Measurements from ENCODE around the gene POLE2.
"Not testable (repeated sequence)": the region's sequence is repeated elsewhere in the genome, so short reads cannot be mapped to it uniquely, and the experiment has no call there.

POLE2 gene

DNA sequence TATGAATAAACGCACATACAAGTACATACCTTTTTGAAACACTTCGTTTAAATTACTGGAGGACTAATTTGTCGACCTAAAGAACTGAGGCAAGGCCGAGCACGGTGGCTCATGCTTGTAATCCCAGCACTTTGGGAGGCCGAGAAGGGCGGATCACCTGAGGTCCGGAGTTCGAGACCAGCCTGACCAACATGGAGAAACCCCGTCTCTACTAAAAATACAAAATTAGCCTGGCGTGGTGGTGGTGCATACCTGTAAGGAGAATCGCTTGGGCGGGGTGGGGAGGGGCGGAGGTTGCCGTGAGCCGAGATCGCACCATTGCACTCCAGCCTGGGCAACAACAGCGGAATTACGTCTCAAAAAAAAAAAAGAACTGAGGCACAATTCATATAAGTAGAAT, 68.7 kb downstream of the POLE2 start:
- DNase-seq: not testable (repeated sequence)

DNA sequence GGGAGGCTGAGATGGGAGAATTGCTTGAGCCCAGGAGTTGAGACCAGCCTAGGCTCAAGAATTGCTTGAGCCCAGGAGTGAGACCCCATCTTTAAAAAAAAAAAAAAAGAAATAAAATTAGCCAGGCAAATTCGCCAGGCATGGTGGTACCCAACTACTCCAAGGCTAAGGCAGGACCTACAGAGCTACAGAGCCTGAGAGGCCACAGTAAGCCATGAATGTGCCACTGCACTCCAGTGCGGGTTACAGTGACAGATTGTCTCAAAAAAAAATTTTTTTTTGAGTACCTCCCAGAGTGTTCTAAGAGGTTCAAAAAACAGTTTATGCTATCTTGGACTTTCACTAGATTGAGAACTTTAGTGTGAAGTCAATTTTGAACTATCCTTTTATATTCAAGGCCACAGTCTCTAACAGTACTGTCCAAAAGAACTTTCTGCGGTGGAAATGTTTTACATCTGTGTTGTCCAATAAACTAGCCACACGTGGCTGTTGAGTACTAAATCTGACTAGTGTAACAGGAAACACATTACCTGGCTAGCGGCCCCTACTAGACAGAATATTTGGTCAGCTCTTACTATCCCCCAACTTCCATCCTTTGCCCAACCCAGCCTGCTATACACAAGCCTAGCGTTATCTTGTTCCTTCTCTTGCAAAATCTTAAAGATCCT, 70.0 kb downstream of the POLE2 start:
- no peak for DNase-seq

DNA sequence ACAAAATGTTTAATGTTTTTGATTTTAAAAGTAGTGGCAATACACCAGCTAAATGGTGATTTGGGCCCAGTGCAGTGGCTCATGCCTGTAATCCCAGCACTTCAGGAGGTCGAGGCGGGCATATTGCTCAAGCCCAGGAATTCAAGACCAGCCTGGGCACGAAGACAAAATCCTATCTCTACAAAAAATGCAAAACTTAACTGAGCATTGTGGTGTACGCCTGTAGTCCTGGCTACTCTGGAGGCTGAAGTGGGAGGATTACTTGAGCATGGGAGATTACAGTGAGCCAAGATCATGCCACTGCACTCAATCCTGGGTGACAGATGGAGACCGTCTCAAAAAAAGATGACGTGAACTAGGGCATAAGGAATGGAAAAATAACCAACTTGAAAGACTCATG, 72.2 kb downstream of the POLE2 start:
- no peak for DNase-seq

DNA sequence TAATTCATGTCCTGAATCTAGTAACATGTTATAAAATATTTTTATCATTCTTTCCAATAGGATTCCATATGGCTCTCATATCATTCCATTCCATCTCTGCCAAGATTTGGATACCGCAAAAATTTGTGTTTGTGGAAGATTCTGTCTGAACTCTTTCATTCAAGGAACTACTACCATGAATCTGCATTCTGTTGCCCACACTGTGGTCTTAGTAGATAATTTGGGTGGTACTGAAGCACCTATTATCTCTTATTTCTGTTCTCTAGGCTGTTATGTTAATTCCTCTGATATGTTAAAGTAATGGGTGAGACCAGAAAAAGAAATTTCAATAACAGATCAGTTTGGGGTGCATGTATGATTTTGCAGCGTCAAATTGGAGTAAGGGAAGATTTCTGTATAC, 73.8 kb downstream of the POLE2 start:
- no peak for DNase-seq

DNA sequence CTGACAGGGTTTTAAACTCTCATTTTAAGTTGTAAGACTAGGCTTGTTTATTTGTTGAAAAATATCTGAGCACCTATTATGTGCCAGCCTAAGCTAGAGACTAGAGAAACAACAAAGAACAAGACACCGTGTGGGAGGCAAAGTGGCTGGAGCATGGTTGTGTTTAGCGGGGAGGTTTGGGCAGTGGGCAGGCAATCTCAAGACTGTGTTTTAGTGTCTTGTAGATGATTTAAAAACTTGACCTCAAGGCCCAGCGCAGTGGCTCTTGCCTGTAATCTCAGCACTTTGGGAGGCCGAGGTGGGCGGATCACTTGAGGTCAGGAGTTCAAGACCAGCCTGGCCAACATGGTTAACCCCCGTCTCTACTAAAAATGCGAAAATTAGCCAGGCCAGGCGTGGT, 75.3 kb downstream of the POLE2 start:
- no peak for DNase-seq

DNA sequence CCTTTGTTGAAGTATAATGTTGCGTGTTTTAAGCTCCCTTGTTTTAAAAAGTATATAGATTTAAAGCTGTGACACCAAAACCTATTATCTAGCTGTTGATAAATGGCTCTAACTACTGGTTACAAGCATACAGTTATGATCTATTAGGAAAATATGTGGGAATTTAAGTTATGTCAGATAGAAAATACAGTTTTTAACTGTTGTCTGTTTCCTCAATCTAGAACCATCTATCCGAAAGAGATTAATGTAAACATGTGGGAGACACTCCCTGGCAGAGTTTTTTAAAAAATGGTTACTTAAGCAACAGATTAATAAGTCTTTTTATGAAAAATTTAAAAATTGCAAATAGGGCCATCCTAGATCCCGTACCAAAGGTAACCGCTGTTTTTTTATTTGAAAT, 75.8 kb downstream of the POLE2 start:
- DNase-seq: no peak

DNA sequence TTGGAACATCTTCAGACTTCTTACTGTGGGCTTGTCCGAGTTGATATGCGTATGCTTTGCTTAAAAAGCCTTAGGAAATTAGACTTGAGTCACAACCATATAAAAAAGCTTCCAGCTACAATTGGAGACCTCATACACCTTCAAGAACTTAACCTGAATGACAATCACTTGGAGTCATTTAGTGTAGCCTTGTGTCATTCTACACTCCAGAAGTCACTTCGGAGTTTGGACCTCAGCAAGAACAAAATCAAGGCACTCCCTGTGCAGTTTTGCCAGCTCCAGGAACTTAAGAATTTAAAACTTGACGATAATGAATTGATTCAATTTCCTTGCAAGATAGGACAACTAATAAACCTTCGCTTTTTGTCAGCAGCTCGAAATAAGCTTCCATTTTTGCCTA, 80.4 kb downstream of the POLE2 start:
- DNase-seq: no peak

DNA sequence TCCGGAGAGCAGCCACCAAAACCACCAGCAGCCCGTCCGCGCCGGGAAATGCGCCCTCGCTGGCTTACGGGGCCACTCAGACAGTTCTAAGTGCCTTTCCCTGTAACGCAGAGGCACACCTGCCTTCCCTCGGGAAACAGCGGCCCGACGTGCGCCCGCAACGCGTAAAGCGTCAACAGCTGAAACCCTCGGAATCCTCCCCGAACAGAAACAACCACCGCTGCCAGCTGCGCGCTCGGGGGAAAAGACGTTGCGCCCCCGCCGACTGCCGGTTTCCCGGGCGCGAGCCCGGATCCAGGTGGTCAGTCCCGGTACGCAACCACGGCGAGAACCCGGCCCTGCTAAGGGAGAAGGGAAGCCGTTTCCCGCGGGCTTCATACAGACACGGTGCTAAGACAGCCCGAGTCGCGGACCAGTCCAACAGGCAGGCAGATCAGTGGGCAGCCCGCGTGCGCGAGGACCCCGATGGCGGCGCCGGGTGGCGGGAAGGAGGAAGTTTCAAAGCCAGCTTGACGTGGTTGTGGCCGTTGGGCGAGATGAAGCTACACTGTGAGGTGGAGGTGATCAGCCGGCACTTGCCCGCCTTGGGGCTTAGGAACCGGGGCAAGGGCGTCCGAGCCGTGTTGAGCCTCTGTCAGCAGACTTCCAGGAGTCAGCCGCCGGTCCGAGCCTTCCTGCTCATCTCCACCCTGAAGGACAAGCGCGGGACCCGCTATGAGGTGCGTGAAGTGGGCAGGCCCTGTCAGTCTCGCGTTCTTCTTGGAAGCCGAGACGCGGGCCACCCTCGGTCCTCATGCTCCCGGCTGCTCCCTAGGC, 89.3 kb downstream of the POLE2 start, which contains the start of gene LRR1:
TSS of gene LRR1 (plus strand) at position 456 of the 816 bp plus-strand sequence. CDS start at position 537, 81 bp downstream.
- peak; percentile 89 for DNase-seq

DNA sequence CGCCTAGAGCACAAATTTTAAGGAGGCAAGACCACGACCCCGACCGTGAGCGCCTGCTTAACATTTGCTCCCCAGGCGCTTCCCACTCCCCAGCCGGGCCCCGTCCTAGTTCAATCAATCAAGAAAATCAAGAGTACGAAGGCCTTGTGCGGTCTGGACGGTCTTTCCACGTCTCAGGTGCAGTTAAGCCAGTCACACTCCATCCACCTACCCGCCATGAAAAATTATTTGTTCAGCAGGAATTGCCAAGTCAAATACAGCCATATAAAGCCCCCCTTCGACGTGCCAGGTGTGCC, 89.9 kb downstream of the POLE2 start:
- DNase-seq: peak; percentile 81

DNA sequence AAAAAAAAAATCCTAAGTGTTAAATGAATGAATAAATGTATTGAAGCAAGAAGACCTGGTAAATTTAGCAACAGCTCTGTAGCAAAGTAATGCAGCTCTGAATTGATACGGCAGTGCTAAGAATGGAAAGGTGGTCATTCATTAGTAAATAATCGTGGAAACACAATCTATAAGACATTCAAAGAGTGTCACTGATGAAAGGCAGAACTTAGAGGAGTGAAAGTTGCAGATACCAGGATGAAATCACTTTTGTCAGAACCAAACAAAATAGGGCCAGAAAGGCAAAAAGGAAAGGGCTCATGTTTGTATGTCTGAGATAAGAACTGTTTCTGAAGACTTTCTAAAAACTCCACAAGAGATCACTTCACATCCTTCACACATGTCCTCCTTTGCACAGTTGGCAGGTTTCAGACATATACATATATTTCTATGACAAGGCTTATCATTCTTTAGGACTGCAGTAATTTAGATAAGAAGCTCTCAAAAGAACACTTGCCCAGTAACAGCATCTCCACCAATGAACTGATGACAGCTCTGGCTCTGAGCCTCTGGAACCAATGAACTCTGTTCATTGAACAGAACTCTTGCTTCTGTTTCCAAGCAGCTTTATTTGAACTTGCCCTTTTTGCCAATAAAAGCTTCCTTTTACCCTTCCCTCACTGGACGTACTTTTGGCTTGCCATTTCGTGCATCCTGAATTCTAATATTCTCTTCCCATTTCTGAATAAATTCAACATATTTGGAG, 93.5 kb downstream of the POLE2 start:
- DNase-seq: no peak

Measured in NCI-H146 (cell line).